Caco-2 (cell line): ENCODE results near the gene WDR33. TPM values are rescaled to one million over a fixed set of nuclear protein-coding genes. Genes with fewer than 3 reads are reported as not detected.

Source experiments
- BruUV-seq: library from RNA; stranded (reverse); fragments of 400-500 nt; replicated peaks from 2 replicates; lab custom pipeline; 2021; lab: Mats Ljungman, UMichigan
- CTCF ChIA-PET: fragments of 300-600 bp; sonication (Branson Sonifier 250); formaldehyde crosslinking; loops from one replicate; lab custom pipeline; 2022; ENCODE audit warnings: antibody characterized with exemption; lab: Charles Lee
- POLR2A ChIA-PET: fragments of 300-600 bp; sonication (Branson Sonifier 250); formaldehyde crosslinking; loops from one replicate; lab custom pipeline; 2022; ENCODE audit warnings: antibody characterized with exemption; lab: Charles Lee
- DNase-seq, 2 experiments: peaks; one replicate each; pipeline versions ENCODE4 v3.0.0 to v3.0.0-alpha.2; 2020 to 2022
- H3K27me3 ChIP-seq: replicated peaks from 2 replicates; pipeline ENCODE4 v1.6.0; 2011; ENCODE audit warnings: low read length; ENCODE audit not compliant: control insufficient read depth, insufficient read depth
- H3K36me3 ChIP-seq: 2 replicates; pipeline ENCODE4 v1.5.1; 2011; ENCODE audit warnings: low read length; ENCODE audit not compliant: control insufficient read depth, insufficient read depth
- H3K4me1 ChIP-seq: fragments of 250-450 bp; sonication (Bioruptor Pico); 2 replicates; pipeline ENCODE4 v1.5.1; 2020; ENCODE audit warnings: mild to moderate bottlenecking
- H3K4me3 ChIP-seq: 2 replicates; pipeline ENCODE4 v1.5.1; 2011; ENCODE audit warnings: low read depth, mild to moderate bottlenecking, control low read depth, low read length
- H3K9me3 ChIP-seq: fragments of 250-450 bp; sonication (Bioruptor Pico); 2 replicates; pipeline ENCODE4 v1.5.1; 2020; ENCODE audit warnings: mild to moderate bottlenecking, moderate library complexity
- H3K27ac Mint-ChIP-seq: one replicate; pipeline ENCODE4 v1.8.0; 2022; ENCODE audit warnings: mixed read lengths; ENCODE audit not compliant: unreplicated experiment
- H3K27me3 Mint-ChIP-seq: one replicate; pipeline ENCODE4 v1.8.0; 2022; ENCODE audit warnings: mixed read lengths; ENCODE audit not compliant: insufficient read depth, unreplicated experiment
- H3K36me3 Mint-ChIP-seq: one replicate; pipeline ENCODE4 v1.8.0; 2022; ENCODE audit warnings: mild to moderate bottlenecking, mixed read lengths; ENCODE audit not compliant: insufficient read depth, unreplicated experiment
- H3K4me1 Mint-ChIP-seq: one replicate; pipeline ENCODE4 v1.8.0; 2022; ENCODE audit warnings: low read depth, mixed read lengths; ENCODE audit not compliant: unreplicated experiment
- H3K4me3 Mint-ChIP-seq: one replicate; pipeline ENCODE4 v1.8.0; 2022; ENCODE audit warnings: mild to moderate bottlenecking, moderate library complexity, mixed read lengths; ENCODE audit not compliant: unreplicated experiment
- H3K9me3 Mint-ChIP-seq: one replicate; pipeline ENCODE4 v1.8.0; 2022; ENCODE audit warnings: mixed read lengths; ENCODE audit not compliant: unreplicated experiment
- CTCF ChIP-seq, 2 experiments: fragments of 200-600 bp in 1 of 2; IDR thresholded peaks; 1 replicate in 1 of 2; 2 replicates in 1 of 2; pipeline versions ENCODE4 v1.5.1 to v1.8.0; 2011 to 2022; ENCODE audit warnings: antibody characterized with exemption in 1 of 2, control low read depth in 1 of 2, inconsistent platforms in 1 of 2, low read depth in 1 of 2, low read length in 1 of 2, mild to moderate bottlenecking in 1 of 2, moderate library complexity in 1 of 2; ENCODE audit not compliant: insufficient read depth in 1 of 2, severe bottlenecking in 1 of 2, unreplicated experiment in 1 of 2
- intact Hi-C: fragments of 100-400 bp; cut with micrococcal nuclease; formaldehyde crosslinking; loops from one replicate; pipeline ENCODE4 v1.10.0; 2022; ENCODE audit not compliant: unreplicated experiment
- total RNA-seq: library from RNA; stranded (reverse); gene quantifications from 2 replicates; pipeline ENCODE4 v1.2.3, GENCODE V29; 2022

The WDR33 gene
- total RNA-seq, 1 experiment from 2014 or later = 77.5 TPM

DNA sequence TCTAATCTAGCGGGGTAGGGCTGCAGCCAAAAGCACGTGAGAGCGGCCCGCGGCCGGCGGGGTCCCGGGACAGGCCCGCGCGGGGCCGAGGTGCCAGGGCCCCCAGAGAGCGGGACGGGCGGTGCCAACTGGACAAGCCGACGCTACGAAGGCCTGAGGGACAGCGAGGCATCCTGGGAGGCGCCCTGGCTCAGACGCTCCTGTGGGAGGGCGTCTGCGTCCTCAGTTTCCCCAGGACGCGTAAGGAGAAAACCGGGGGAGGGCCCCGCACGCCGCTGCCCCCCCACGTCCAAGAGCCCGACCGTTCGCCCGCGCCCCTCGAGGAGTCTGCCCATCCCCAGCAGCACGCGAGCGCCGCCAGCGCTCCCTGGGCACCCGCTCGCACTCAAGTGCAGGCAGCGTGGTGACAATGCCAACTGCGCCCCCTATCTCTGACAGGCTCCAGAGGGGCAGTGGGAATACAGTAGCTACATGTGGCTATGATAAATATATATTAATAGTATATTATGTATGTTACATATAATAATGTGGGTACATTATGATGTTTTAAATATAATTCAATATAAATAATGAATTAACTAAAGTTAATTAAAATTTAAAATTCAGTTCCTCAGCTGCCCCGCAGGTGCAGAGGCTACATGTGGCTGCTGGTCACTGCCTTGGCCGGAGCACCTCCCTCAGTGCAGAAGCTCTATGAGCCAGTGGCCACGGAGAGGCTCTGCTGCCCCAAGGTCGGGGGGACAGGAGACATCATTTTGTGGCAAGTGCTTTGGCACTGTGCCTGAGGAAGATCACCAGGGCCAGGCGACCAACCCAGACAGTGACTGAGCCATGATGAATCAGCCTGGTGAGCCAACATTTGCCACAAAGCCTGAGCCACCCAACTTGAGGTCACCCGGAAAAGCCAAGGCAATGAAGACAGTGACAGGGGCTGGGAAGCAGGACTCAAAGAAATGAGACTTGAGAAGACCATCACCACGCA, 115.2 kb downstream of the WDR33 start:
- H3K36me3 Mint-ChIP-seq = peaks cover 19% of the 10 kb centered on the region
- no peak overlapping the region for H3K4me3 Mint-ChIP-seq
- no peaks in the 10 kb centered on the region for H3K27me3 Mint-ChIP-seq
- no TSS peak for BruUV-seq
- H3K27me3 ChIP-seq = no peaks in the 10 kb centered on the region
- H3K4me1 Mint-ChIP-seq = peaks cover 9% of the 10 kb centered on the region
- H3K4me3 ChIP-seq = no peak overlapping the region
- TF ChIP-seq CTCF (IDR thresholded peaks at IDR 0.05; ENCODE audit: insufficient read depth in 1 of 2, low read depth in 1 of 2, low read length in 1 of 2, severe bottlenecking in 1 of 2, unreplicated experiment in 1 of 2) = no peak
- ChIA-PET CTCF (no interaction called here), POLR2A (interaction anchor here (0.7 kb wide), 1 partner anchor 25 kb away, joined by 8 read pairs; no protein-coding TSS in a partner anchor)
- no peak for DNase-seq
- H3K4me1 ChIP-seq = peaks cover 3% of the 10 kb centered on the region; the same call in 1 of the 2 replicates
- H3K9me3 Mint-ChIP-seq = peaks cover 17% of the 10 kb centered on the region
- intact Hi-C loops = no loop called here
- no peak overlapping the region for H3K27ac Mint-ChIP-seq
- no peaks in the 10 kb centered on the region for H3K36me3 ChIP-seq
- peaks cover 12% of the 10 kb centered on the region; the same call in 1 of the 2 replicates for H3K9me3 ChIP-seq

GRCh38 chr2:127694986-127695385, 116.0 kb downstream of the WDR33 start:
- Mint-ChIP-seq H3K4me1 (peaks cover 1% of the 10 kb centered on the region), H3K27me3 (no peaks in the 10 kb centered on the region), H3K36me3 (peaks cover 13% of the 10 kb centered on the region), H3K9me3 (peaks cover 19% of the 10 kb centered on the region), H3K27ac (no peak overlapping the region), H3K4me3 (no peak overlapping the region)
- ChIA-PET POLR2A (interaction anchor here (0.7 kb wide), 1 partner anchor 25 kb away, joined by 8 read pairs; no protein-coding TSS in a partner anchor), CTCF (no interaction called here)
- no peak overlapping the region for H3K4me3 ChIP-seq
- H3K4me1 ChIP-seq = peaks cover 3% of the 10 kb centered on the region; the same call in 1 of the 2 replicates
- intact Hi-C loops = no loop called here
- no peak for TF ChIP-seq CTCF (IDR thresholded peaks at IDR 0.05; ENCODE audit: insufficient read depth in 1 of 2, low read depth in 1 of 2, low read length in 1 of 2, severe bottlenecking in 1 of 2, unreplicated experiment in 1 of 2)
- peaks cover 20% of the 10 kb centered on the region for H3K9me3 ChIP-seq
- DNase-seq = no peak
- BruUV-seq = no TSS peak
- H3K27me3 ChIP-seq = no peaks in the 10 kb centered on the region
- no peaks in the 10 kb centered on the region for H3K36me3 ChIP-seq

- no peak for DNase-seq
- Mint-ChIP-seq H3K4me1 (no peaks in the 10 kb centered on the region), H3K4me3 (no peak overlapping the region), H3K9me3 (peaks cover 19% of the 10 kb centered on the region), H3K27ac (no peak overlapping the region), H3K27me3 (no peaks in the 10 kb centered on the region), H3K36me3 (no peaks in the 10 kb centered on the region)
- no peaks in the 10 kb centered on the region for H3K27me3 ChIP-seq
- peaks cover 32% of the 10 kb centered on the region for H3K9me3 ChIP-seq
- H3K4me1 ChIP-seq = no peaks in the 10 kb centered on the region
- no TSS peak for BruUV-seq
- CTCF ChIA-PET = no interaction called here
- intact Hi-C loops = no loop called here
- H3K36me3 ChIP-seq = no peaks in the 10 kb centered on the region
- no peak for TF ChIP-seq CTCF (IDR thresholded peaks at IDR 0.05; ENCODE audit: insufficient read depth in 1 of 2, low read depth in 1 of 2, low read length in 1 of 2, severe bottlenecking in 1 of 2, unreplicated experiment in 1 of 2)
- H3K4me3 ChIP-seq = no peak overlapping the region
- POLR2A ChIA-PET = no interaction called here
Observed at GRCh38 chr2:127690696-127691095, 120.3 kb downstream of the WDR33 start.
